OCI-LY7 (cell line): ENCODE measurements around the gene MAN1C1.

Experiments used
- EZH2phosphoT487 ChIP-seq: fragments of 200-600 bp; sonication (generic); IDR thresholded peaks from 2 replicates; pipeline ENCODE4 v1.6.1; 2018; ENCODE audit warnings: low read depth, borderline replicate concordance, mild to moderate bottlenecking, mixed run types, antibody characterized with exemption, low read length, moderate library complexity, mixed read lengths
- TF ChIP-seq, protein P1 (sequence below): fragments of 200-600 bp; sonication (generic); conservative IDR thresholded peaks from 2 replicates; pipeline ENCODE4 v1.5.1; 2014; ENCODE audit warnings: mild to moderate bottlenecking, antibody characterized with exemption, low read length, moderate library complexity, mixed read lengths

DNA sequence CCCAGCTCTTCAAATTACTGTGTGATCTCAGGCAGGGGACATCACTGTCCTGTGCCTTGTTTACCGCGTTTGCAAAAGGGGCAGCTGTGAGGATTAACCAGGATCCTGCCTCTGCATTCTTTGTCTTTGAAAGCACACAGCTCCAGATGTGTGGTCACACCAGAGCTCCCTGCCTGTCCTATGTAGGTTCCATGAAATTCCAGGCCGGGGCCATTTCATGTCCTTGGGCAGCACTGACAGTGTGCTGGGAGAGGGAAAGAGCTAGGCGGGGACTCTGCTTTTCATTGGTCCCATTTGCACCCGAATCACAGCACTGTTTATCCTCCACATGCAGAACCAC lies 141.2 kb downstream of the MAN1C1 start:
- TF ChIP-seq, protein P1, sequence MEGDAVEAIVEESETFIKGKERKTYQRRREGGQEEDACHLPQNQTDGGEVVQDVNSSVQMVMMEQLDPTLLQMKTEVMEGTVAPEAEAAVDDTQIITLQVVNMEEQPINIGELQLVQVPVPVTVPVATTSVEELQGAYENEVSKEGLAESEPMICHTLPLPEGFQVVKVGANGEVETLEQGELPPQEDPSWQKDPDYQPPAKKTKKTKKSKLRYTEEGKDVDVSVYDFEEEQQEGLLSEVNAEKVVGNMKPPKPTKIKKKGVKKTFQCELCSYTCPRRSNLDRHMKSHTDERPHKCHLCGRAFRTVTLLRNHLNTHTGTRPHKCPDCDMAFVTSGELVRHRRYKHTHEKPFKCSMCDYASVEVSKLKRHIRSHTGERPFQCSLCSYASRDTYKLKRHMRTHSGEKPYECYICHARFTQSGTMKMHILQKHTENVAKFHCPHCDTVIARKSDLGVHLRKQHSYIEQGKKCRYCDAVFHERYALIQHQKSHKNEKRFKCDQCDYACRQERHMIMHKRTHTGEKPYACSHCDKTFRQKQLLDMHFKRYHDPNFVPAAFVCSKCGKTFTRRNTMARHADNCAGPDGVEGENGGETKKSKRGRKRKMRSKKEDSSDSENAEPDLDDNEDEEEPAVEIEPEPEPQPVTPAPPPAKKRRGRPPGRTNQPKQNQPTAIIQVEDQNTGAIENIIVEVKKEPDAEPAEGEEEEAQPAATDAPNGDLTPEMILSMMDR, result no peak
- no peak for TF ChIP-seq EZH2phosphoT487
